Prostate gland (tissue), 2 donors: ENCODE results near the gene NAT14. TPM values are rescaled to one million over a fixed set of nuclear protein-coding genes. Genes with fewer than 3 reads are reported as not detected.
"Not testable (repeated sequence)": the region's sequence is repeated elsewhere in the genome, so short reads cannot be mapped to it uniquely, and the experiment has no call there.

Experiments used
- DNase-seq: peaks from one replicate; pipeline ENCODE4 v3.0.0-alpha.2; 2019; ENCODE audit warnings: low spot score
- H3K27ac ChIP-seq, 2 donors: fragments of 200-600 bp; sonication (generic); 2 replicates each; pipeline ENCODE4 v1.5.1; 2017 to 2019
- H3K27me3 ChIP-seq: fragments of 200-600 bp; sonication (generic); replicated peaks from 2 replicates; pipeline ENCODE4 v1.5.1; 2019; ENCODE audit not compliant: insufficient read depth
- H3K36me3 ChIP-seq, 2 donors: fragments of 200-600 bp; sonication (generic); 1 replicate in 1 of 2; 2 replicates in 1 of 2; pipeline versions ENCODE4 v1.5.1 to v1.8.1; 2017 to 2019
- H3K4me1 ChIP-seq: fragments of 200-600 bp; sonication (generic); replicated peaks from 2 replicates; pipeline ENCODE4 v1.5.1; 2019
- H3K4me3 ChIP-seq, 2 donors: fragments of 200-600 bp; sonication (generic); 2 replicates each; pipeline ENCODE4 v1.5.1; 2017 to 2019
- H3K9me3 ChIP-seq: fragments of 200-600 bp; sonication (generic); 2 replicates; pipeline ENCODE4 v1.5.1; 2017
- CTCF ChIP-seq, 4 experiments: fragments of 200-600 bp in 2 of 4; fragments of 450-650 bp in 2 of 4; sonication (generic) in 2 of 4; IDR thresholded peaks; 1 replicate in 3 of 4; 2 replicates in 1 of 4; pipeline ENCODE4 v1.5.1; 2016 to 2019; ENCODE audit warnings: antibody characterized with exemption in 4 of 4, mild to moderate bottlenecking in 2 of 4, moderate library complexity in 2 of 4
- POLR2A ChIP-seq: fragments of 450-650 bp; IDR thresholded peaks from one replicate; pipeline ENCODE4 v1.6.1; 2016; ENCODE audit warnings: antibody characterized with exemption, mild to moderate bottlenecking
- POLR2AphosphoS5 ChIP-seq: sonication (generic); formaldehyde crosslinking; IDR thresholded peaks from one replicate; pipeline ENCODE4 v1.6.1; 2017; ENCODE audit warnings: antibody characterized with exemption
- WGBS: methylation state at CpG from one replicate; pipeline ENCODE4 v1.1.5; 2018; 5-methylcytosine and 5-hydroxymethylcytosine counted together
- intact Hi-C: fragments of 100-400 bp; cut with DNase I; formaldehyde crosslinking; loops from one replicate; pipeline ENCODE4 v1.14.2; 2022
- total RNA-seq, 2 donors: library from RNA; depleted of rRNA; stranded (reverse); fragments of >200 nt; gene quantifications; one replicate each; pipeline ENCODE4 v1.1.0, GENCODE V29; 2016

NAT14 gene
- total RNA-seq, 2 donors from 2014 or later, result 10.8 to 19.8 TPM

GRCh38 chr19:55443045-55443823 lies 41.8 kb upstream of the NAT14 start, which contains the start of gene SHISA7:
Gene SHISA7 (minus strand): TSS chr19:55443300. CDS start chr19:55442863, 437 bp downstream.
- Histone ChIP-seq H3K27ac (no peak within 1 kb of the TSS), H3K36me3 (no peaks in the 10 kb centered on the region), H3K4me1 (no peaks in the 10 kb centered on the region), H3K27me3 (peaks cover 41% of the 10 kb centered on the region), H3K9me3 (no peaks in the 10 kb centered on the region), H3K4me3 (no peak within 1 kb of the TSS)
- intact Hi-C loops, result no loop called here
- no peak for TF ChIP-seq POLR2AphosphoS5
- no peak for TF ChIP-seq CTCF (IDR thresholded peaks at IDR 0.05)
- no peak for TF ChIP-seq POLR2A
- DNase-seq, result no peak
- WGBS, result 2% methylated on average over 43 of the region's 43 CpGs

- intact Hi-C loops, result no loop called here
- peaks cover 36% of the 10 kb centered on the region for H3K27me3 ChIP-seq
- no peaks in the 10 kb centered on the region for H3K9me3 ChIP-seq
- TF ChIP-seq POLR2A (no peak), POLR2AphosphoS5 (no peak), CTCF (IDR thresholded peaks at IDR 0.05) (no peak)
- no peak for DNase-seq
- no peaks in the 10 kb centered on the region for H3K4me1 ChIP-seq
- 18% methylated on average over 18 of the region's 18 CpGs for WGBS
- H3K27ac ChIP-seq, result no peak overlapping the region
- no peak overlapping the region for H3K4me3 ChIP-seq
- no peaks in the 10 kb centered on the region for H3K36me3 ChIP-seq
These were observed 41.0 kb upstream of the NAT14 start for GRCh38 chr19:55443824-55444480.

GRCh38 chr19:55444646-55445045 lies 40.3 kb upstream of the NAT14 start:
- Histone ChIP-seq H3K36me3 (no peaks in the 10 kb centered on the region), H3K4me3 (no peak overlapping the region), H3K27ac (no peak overlapping the region), H3K9me3 (no peaks in the 10 kb centered on the region), H3K27me3 (peaks cover 32% of the 10 kb centered on the region), H3K4me1 (no peaks in the 10 kb centered on the region)
- WGBS, result 37% methylated on average over 11 of the region's 11 CpGs
- no peak for TF ChIP-seq POLR2AphosphoS5
- TF ChIP-seq CTCF (IDR thresholded peaks at IDR 0.05), result no peak
- TF ChIP-seq POLR2A, result no peak
- intact Hi-C loops, result no loop called here
- no peak for DNase-seq

GRCh38 chr19:55446060-55446459 lies 38.9 kb upstream of the NAT14 start:
- Histone ChIP-seq H3K9me3 (no peaks in the 10 kb centered on the region), H3K4me3 (no peak overlapping the region), H3K36me3 (no peaks in the 10 kb centered on the region), H3K4me1 (no peaks in the 10 kb centered on the region), H3K27ac (no peak overlapping the region), H3K27me3 (peaks cover 20% of the 10 kb centered on the region)
- WGBS, result 43% methylated on average over 8 of the region's 8 CpGs
- intact Hi-C loops, result no loop called here
- TF ChIP-seq POLR2AphosphoS5 (peak; percentile 36), POLR2A (no peak)
- peak; percentile 18 for DNase-seq

GRCh38 chr19:55447421-55448174 lies 37.4 kb upstream of the NAT14 start:
- 20% methylated on average over 16 of the region's 16 CpGs for WGBS
- TF ChIP-seq POLR2A (no peak), CTCF (IDR thresholded peaks at IDR 0.05) (no peak), POLR2AphosphoS5 (no peak)
- no peak overlapping the region for H3K4me3 ChIP-seq
- no peaks in the 10 kb centered on the region for H3K9me3 ChIP-seq
- H3K36me3 ChIP-seq, result no peaks in the 10 kb centered on the region
- intact Hi-C loops, result no loop called here
- H3K27me3 ChIP-seq, result peaks cover 26% of the 10 kb centered on the region
- peak; percentile 33 for DNase-seq
- peaks cover 13% of the 10 kb centered on the region for H3K4me1 ChIP-seq
- H3K27ac ChIP-seq, result no peak overlapping the region

GRCh38 chr19:55448175-55448490 lies 36.9 kb upstream of the NAT14 start:
- H3K27ac ChIP-seq, H3K4me3 ChIP-seq, H3K9me3 ChIP-seq, H3K36me3 ChIP-seq, DNase-seq, intact Hi-C loops: not testable (repeated sequence)
- WGBS, result 90% methylated on average over 5 of the region's 5 CpGs
- Histone ChIP-seq H3K4me1 (peaks cover 13% of the 10 kb centered on the region), H3K27me3 (peaks cover 26% of the 10 kb centered on the region)
